B cell (primary cell): ENCODE measurements around the gene ATP11A.

Experiments used
- EZH2 ChIP-seq: IDR thresholded peaks from 2 replicates; pipeline ENCODE4 v1.6.1; 2012; ENCODE audit warnings: borderline replicate concordance, low read depth, mild to moderate bottlenecking, moderate library complexity, low read length; ENCODE audit not compliant: insufficient read depth, poor library complexity, severe bottlenecking
- TF ChIP-seq, protein P1 (sequence below): fragments of 200-600 bp; IDR thresholded peaks from one replicate; pipeline ENCODE4 v1.8.0; 2022; ENCODE audit warnings: antibody characterized with exemption, mild to moderate bottlenecking

DNA sequence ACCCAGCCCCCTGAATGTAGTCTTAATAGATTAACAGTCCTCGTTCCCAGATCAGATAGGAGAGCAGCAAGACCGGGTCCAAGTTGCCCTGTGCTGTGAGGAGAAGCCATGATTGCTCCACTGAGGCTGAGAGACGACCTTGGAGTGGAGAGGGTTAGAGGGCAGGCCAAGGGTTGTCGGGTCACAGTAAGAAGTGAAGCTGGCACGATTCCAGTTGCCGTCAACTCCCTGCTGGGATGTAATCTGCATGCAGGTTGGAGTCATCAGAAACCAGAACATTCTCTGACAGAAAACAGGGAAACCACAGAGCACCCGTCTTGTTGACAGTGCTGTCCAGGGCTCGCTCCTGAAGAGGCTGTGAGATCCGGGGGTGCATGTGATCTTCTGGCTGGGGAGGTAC, 19.0 kb upstream of the ATP11A start:
- TF ChIP-seq, protein P1, sequence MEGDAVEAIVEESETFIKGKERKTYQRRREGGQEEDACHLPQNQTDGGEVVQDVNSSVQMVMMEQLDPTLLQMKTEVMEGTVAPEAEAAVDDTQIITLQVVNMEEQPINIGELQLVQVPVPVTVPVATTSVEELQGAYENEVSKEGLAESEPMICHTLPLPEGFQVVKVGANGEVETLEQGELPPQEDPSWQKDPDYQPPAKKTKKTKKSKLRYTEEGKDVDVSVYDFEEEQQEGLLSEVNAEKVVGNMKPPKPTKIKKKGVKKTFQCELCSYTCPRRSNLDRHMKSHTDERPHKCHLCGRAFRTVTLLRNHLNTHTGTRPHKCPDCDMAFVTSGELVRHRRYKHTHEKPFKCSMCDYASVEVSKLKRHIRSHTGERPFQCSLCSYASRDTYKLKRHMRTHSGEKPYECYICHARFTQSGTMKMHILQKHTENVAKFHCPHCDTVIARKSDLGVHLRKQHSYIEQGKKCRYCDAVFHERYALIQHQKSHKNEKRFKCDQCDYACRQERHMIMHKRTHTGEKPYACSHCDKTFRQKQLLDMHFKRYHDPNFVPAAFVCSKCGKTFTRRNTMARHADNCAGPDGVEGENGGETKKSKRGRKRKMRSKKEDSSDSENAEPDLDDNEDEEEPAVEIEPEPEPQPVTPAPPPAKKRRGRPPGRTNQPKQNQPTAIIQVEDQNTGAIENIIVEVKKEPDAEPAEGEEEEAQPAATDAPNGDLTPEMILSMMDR: no peak
- TF ChIP-seq EZH2: no peak
